Stimulated activated naive CD8-positive, alpha-beta T cell treated with anti-CD3 and anti-CD28 coated beads, Interleukin-15, Interleukin-2, amounts not matched to agents 100 ng/mL and 50 ng/mL, for 24 hours (primary cell): Measurements from ENCODE around the gene SH3BP4.

Source experiments
- H3K27ac Mint-ChIP-seq: one replicate; pipeline ENCODE4 v1.8.0; 2021; ENCODE audit warnings: mild to moderate bottlenecking, mixed read lengths
- H3K27me3 Mint-ChIP-seq: one replicate; pipeline ENCODE4 v1.8.0; 2021; ENCODE audit warnings: mixed read lengths
- H3K36me3 Mint-ChIP-seq: one replicate; pipeline ENCODE4 v1.8.0; 2021; ENCODE audit warnings: low read depth, mixed read lengths
- H3K4me1 Mint-ChIP-seq: one replicate; pipeline ENCODE4 v1.8.0; 2021; ENCODE audit warnings: low read depth, mixed read lengths
- H3K4me3 Mint-ChIP-seq: one replicate; pipeline ENCODE4 v1.8.0; 2021; ENCODE audit warnings: mild to moderate bottlenecking, mixed read lengths
- H3K9me3 Mint-ChIP-seq: one replicate; pipeline ENCODE4 v1.8.0; 2021; ENCODE audit warnings: mixed read lengths

The SH3BP4 gene

DNA sequence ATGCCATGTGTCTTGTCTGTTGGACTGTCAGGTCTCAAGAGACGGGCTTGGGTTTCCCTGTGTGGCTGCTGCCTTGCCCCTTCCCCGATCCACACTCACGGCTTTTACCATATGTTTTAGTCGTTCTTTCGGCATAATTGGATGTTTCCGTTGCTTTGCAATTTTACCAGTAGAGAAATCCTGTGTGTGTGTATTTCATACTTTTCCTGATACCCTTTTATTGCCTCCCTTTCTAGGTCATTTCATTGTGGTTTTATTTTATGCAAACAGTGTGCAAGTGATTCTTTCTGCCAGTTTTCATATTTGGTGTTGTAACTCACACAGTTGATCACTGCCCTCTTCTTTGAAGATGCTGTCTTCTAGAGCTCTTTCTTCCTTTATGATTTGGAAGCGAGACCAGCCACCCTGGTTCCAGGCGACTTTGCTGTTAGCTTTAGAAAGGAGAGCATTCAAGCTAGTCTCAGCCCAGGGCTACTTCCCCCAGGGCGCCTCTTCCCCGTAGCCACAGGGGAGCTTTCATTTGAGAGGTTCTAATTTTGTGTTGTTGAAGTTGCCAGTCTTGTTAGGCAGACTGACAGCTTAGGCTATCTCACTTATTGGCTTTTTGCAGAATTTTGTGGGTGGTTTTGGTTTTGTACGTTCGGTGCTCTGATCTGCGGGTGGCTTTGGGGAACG, 17.0 kb downstream of the SH3BP4 start:
- Mint-ChIP-seq H3K27me3 (peaks cover 16% of the 10 kb centered on the region), H3K9me3 (no peaks in the 10 kb centered on the region), H3K27ac (no peak overlapping the region), H3K4me1 (peaks cover 7% of the 10 kb centered on the region), H3K4me3 (no peak overlapping the region), H3K36me3 (no peaks in the 10 kb centered on the region)

DNA sequence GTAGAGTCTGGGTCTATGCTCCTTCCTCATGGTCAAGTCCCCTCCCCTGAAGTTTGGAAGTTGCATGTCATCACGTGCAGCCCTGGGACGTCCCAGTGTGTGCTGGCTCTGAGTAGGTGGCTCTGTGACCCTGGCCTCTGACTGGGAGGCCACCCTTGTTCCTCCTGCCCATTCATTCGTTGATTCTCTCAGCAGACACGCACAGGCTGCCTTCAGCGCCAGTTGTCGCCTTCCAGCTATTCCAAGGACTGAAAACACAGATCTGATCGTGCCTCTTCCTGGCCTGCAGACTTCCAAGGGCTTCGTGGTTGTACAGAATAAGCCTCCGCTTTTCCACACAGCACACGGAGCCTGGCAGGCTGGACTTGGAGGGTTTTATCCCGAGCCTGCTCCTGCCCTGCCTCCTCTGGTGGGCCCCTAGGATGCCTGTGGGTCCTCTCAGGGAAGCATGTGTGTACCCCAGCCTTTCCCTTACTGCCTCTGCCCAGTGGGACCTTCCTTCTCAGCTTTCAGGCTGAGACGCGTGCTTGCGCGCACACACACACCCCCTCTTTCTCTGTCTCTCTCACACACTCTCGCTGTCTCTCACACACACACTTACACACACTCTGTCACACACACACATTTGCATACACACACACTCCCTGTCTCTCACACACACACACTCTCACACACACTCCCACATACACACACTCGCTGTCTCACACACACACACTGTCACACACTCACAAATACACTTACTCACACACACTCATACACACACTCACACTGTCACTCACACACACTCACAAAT, 17.7 kb downstream of the SH3BP4 start:
- H3K27me3 Mint-ChIP-seq = peaks cover 16% of the 10 kb centered on the region
- no peak overlapping the region for H3K27ac Mint-ChIP-seq
- no peaks in the 10 kb centered on the region for H3K9me3 Mint-ChIP-seq
- H3K36me3 Mint-ChIP-seq = no peaks in the 10 kb centered on the region
- H3K4me3 Mint-ChIP-seq = no peak overlapping the region
- H3K4me1 Mint-ChIP-seq = peaks cover 7% of the 10 kb centered on the region

DNA sequence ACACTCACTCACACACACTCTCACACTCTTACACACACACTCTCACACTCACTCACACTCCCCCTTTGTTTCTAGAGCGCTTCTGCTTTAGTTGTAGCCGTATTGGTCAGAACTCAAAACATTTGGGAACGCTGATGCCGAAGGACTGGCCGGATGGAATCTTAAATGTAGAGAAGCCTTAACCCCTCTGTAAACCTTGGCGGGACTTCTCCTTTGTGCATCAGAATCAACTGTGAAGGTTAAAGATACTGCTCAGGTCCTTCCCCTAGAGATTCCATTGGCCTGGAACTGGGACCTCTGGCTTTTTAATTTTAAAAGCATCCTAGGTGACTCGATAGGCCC, 18.3 kb downstream of the SH3BP4 start:
- Mint-ChIP-seq H3K27ac (no peak overlapping the region), H3K4me1 (peaks cover 7% of the 10 kb centered on the region), H3K4me3 (no peak overlapping the region), H3K27me3 (peaks cover 16% of the 10 kb centered on the region), H3K36me3 (no peaks in the 10 kb centered on the region), H3K9me3 (no peaks in the 10 kb centered on the region)

DNA sequence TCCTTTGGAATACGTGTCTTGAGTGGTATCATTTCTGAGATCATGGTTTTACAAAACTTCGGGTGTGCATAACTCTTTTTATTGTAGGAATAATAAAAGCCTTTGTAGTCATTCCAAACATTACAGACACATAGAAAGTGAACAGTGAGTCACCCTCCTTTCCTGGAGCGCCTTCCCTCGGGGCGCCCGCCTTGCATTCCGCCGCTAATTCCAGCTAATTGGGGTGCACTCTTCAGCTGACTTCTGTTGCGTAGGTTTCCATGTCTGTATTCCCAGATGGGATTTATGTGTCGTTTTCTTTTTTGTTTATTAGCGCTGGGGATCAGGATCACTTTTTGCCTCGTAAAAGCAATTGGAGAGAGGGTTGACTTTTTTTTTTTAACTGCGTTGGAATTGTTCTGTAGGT, 18.7 kb downstream of the SH3BP4 start:
- H3K4me3 Mint-ChIP-seq = no peak overlapping the region
- H3K27ac Mint-ChIP-seq = no peak overlapping the region
- peaks cover 14% of the 10 kb centered on the region for H3K27me3 Mint-ChIP-seq
- H3K4me1 Mint-ChIP-seq = peaks cover 7% of the 10 kb centered on the region
- no peaks in the 10 kb centered on the region for H3K36me3 Mint-ChIP-seq
- no peaks in the 10 kb centered on the region for H3K9me3 Mint-ChIP-seq

DNA sequence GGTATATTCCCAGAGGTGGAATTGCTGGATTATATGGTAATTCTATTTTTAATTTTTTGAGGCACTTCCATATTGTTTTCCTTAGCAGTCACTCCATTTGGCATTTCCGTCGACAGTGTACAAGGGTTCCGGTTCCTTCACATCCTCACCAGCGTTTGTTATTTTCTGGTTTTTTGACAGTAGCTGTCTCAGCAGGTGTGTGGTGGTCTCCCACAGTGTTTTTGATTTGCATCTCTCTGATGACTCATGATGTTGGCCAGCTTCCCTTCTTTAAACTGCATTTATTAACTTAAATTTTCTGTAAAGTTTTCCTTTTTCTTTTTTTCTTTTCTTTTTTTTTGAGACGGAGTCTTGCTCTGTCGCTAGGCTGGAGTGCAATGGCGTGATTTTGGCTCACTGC, 19.7 kb downstream of the SH3BP4 start:
- Mint-ChIP-seq H3K36me3 (no peaks in the 10 kb centered on the region), H3K27me3 (peaks cover 10% of the 10 kb centered on the region), H3K27ac (no peak overlapping the region), H3K9me3 (no peaks in the 10 kb centered on the region), H3K4me3 (no peak overlapping the region), H3K4me1 (peaks cover 7% of the 10 kb centered on the region)

DNA sequence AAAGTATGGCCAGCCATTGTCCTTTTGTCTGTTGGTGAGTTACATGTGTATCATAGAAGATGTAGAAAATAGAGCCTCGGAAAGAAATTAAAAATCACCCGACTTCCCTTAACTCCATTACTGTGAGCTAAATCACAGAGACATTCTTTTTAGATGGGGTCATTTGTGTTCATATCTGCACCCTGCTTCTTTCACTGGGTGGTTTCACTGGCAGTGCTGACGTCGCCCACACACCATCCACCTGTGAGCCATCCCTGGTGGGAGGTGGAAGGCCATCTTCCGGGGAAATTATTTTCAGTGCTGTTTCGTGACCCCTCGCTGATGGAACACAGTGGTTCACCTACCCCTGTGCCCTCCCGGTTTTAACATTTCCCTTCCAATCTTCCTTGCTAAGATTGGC, 21.2 kb downstream of the SH3BP4 start:
- Mint-ChIP-seq H3K4me3 (no peak overlapping the region), H3K4me1 (peaks cover 7% of the 10 kb centered on the region), H3K36me3 (no peaks in the 10 kb centered on the region), H3K27me3 (peaks cover 9% of the 10 kb centered on the region), H3K9me3 (no peaks in the 10 kb centered on the region), H3K27ac (no peak overlapping the region)

DNA sequence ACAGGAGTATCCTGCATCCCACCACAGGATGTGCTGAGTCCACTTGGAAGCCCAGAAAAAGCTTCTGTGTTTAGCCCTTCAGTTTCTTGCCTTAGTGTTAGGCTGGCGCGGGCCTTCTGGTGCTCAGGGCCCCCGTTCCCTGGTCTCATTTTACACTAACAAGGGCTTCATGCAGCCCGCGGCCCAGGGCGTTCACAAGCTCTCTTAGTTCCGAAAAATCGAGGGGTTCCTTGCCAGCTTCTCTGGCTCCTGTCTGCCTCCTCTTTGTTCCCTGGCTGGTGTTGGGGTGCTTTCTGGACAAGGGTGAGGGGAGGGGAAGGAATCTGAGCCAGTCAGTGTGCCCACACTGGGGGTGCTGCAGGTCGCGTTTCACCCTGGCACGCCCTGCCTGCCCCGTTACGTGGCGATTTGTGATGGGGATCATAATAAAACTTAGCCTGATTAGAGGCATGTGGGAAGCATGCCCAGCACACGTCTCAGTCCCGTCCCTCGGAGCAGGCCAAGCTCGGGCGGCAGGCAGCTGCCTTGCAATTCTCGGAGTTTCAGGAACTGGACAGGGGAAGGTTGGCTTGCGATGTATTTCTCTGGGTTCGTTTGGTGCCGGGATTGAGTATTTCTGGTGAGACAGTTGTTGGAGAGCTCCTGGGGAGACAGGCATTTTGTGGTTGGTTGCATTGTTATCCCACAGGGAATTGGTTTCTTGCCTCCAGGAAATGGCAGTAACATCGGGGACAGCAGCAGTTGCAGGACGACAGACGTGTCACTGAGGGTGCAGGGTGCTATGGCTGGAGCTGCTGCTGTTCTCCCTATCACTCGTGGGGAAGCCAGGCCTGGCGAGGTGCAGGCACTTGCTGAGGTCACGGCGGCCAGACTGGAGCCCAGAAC, 22.9 kb downstream of the SH3BP4 start:
- Mint-ChIP-seq H3K9me3 (no peaks in the 10 kb centered on the region), H3K27ac (no peak overlapping the region), H3K36me3 (no peaks in the 10 kb centered on the region), H3K4me1 (no peaks in the 10 kb centered on the region), H3K27me3 (peaks cover 3% of the 10 kb centered on the region), H3K4me3 (no peak overlapping the region)

DNA sequence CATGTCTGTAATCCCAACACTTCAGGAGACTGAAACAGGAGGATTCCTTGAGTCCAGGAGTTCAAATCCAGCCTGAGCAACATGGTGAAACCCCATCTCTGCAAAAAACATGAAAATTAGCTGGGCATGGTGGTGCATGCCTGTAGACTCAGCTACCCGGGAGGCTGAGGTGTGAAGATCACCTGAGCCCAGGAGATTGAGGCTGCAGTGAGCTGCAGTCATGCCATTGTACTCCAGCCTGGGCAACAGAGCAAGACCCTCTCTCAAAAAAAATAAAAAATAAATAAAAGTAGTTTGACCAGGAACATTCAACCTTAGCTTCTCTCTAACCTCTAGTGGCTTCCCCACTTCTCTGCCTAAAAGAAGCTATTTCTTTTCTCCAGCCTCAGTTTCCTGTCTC, 23.8 kb downstream of the SH3BP4 start:
- H3K4me1 Mint-ChIP-seq = no peaks in the 10 kb centered on the region
- no peak overlapping the region for H3K27ac Mint-ChIP-seq
- no peaks in the 10 kb centered on the region for H3K36me3 Mint-ChIP-seq

DNA sequence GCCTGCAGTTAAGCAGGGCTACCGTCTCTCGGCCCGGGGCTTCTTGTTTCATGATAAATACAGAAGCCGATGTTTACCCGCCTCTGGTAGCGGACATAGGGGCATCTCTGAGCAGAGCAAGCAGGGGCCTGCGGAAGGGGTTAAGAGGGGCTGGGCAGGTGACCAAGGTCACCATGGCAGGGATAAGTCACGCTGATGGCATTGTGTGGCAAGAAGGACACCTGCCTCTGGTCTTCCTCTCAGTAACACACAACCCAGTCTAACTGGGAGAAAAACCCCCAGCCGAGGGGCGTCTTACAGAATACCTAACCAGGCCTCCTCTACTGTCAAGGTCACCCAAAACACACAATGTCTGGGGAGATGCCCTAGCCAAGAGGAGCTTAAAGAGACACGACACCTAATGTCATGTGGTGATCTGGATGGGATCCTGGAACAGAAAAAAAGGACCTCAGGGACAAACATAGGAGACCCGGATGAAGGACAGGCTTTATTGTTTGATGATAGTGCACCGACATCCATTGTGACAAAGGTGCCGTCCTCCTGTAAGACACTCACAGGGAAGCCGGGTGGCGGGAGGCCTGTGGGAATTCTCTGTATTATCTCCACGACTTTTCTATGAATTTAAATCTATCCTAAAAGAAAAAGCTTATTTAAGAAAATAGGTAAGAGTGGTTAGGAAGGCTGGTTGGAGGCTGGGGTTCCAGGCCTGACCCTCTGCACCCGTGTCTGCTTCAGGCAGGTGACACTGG, 24.8 kb downstream of the SH3BP4 start:
- no peaks in the 10 kb centered on the region for H3K36me3 Mint-ChIP-seq
- H3K4me1 Mint-ChIP-seq = no peaks in the 10 kb centered on the region
- no peak overlapping the region for H3K27ac Mint-ChIP-seq
- H3K4me3 Mint-ChIP-seq = no peak overlapping the region
- H3K9me3 Mint-ChIP-seq = no peaks in the 10 kb centered on the region
- H3K27me3 Mint-ChIP-seq = peaks cover 3% of the 10 kb centered on the region

More for the DNA sequence above, 23.8 kb downstream of the SH3BP4 start:
- peaks cover 3% of the 10 kb centered on the region for H3K27me3 Mint-ChIP-seq
- no peaks in the 10 kb centered on the region for H3K9me3 Mint-ChIP-seq
- no peak overlapping the region for H3K4me3 Mint-ChIP-seq

DNA sequence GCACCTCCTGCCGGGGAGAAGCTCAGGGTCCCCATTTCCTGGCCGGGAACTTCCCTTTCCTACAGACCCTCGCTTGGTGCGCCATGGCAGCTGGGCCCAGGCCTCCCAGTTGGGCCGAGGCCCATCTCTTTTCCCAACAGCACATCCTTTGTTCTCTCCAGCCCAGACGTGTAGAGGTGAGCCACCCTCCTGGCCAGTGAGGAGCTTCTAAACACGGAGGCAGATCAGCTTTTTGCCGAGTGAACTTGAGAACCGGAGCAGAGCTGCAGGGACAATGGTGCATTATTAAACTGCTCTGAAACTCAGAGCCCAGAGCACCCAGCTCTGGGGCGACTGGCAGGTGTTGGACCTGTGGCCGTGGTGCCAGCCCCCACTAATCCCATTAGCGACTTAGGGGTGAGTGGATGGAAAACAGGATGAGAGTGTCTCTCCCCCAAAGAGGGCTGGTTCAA, 25.4 kb downstream of the SH3BP4 start:
- Mint-ChIP-seq H3K27me3 (peaks cover 3% of the 10 kb centered on the region), H3K36me3 (no peaks in the 10 kb centered on the region), H3K4me3 (no peak overlapping the region), H3K4me1 (no peaks in the 10 kb centered on the region), H3K27ac (no peak overlapping the region), H3K9me3 (no peaks in the 10 kb centered on the region)

DNA sequence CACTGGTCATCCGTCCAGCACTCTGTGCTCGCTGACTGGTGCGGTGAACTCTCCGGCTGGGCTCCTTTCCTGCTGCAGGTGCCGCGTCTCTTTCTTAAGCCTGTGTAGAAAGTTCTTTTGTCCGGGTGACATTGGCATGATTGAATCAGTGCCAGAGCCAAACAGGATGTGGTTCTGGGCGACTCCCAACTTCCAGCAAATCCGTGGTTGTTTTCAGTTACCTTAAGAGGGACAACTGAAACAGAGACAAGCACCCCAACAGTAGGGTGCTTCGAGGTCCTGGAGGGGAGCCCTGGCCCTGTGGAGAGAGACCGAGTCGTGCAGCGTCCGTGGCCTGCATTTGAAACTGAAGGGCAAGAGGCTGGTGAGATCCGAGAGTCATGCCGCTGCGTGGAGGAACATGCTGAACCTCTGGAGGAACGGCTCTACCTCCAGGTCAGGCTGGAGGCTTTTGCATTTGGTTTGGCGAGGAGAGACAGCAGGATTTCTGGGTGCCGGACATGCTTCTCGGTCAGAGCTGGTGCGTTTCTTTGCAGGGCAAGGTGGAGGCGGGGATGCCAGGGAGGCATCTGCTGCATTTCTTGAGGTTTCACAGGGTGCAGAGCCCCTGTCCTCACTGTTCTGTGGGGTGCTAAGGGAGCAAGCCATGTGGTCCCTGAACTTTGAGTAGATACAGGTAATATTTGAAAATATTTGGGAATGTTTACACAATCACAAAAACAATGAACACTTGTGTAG, 26.8 kb downstream of the SH3BP4 start:
- H3K27me3 Mint-ChIP-seq = peaks cover 3% of the 10 kb centered on the region
- H3K36me3 Mint-ChIP-seq = no peaks in the 10 kb centered on the region
- H3K27ac Mint-ChIP-seq = no peak overlapping the region
- H3K4me1 Mint-ChIP-seq = no peaks in the 10 kb centered on the region
- no peak overlapping the region for H3K4me3 Mint-ChIP-seq
- no peaks in the 10 kb centered on the region for H3K9me3 Mint-ChIP-seq

DNA sequence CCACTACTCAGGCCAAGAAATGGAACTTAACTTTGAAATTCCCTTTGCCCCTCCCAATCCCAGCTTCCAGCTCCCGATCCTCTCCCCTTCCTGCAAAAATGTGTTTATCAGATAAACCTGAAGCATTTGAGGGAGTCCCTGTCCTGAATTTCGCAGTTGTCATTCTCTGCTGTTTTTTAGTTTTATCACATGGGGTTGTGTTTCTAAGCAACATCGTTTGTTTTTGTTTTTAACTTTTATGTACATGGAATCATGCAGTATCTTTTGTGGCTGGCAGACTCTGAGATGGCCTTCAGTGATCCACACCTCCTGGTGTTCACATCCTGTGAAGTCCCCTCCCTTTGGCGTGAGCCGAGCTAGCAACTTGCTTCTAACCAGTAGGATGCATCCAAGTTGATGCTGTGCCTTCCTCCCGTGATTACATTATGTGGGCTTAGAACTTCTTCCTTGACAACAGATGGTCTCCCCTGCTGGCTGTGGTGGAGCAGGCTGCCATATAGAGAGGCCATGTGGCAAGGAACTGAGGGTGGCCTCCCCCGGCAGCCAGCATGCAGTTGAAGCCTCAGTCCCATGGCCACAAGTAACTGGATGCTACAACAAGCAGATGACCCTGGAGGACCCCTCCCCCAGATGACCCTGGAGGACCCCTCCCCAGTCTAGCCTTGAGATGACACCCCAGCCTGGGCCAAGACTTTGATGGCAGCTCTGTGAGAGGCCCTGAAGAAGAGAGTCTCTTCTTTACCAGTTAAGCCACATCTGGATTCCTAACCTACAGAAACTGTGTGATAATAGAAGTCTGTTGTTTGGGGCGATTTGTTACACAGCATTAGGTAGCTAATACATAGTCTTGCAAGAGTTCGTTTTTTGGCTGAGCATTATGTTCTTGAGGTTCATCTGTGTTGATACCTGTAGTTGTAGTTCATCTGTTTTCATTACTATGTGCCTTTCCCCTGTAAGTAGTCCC, 27.7 kb downstream of the SH3BP4 start:
- Mint-ChIP-seq H3K9me3 (no peaks in the 10 kb centered on the region), H3K4me3 (no peak overlapping the region), H3K4me1 (no peaks in the 10 kb centered on the region), H3K36me3 (no peaks in the 10 kb centered on the region), H3K27me3 (peaks cover 3% of the 10 kb centered on the region), H3K27ac (no peak overlapping the region)

DNA sequence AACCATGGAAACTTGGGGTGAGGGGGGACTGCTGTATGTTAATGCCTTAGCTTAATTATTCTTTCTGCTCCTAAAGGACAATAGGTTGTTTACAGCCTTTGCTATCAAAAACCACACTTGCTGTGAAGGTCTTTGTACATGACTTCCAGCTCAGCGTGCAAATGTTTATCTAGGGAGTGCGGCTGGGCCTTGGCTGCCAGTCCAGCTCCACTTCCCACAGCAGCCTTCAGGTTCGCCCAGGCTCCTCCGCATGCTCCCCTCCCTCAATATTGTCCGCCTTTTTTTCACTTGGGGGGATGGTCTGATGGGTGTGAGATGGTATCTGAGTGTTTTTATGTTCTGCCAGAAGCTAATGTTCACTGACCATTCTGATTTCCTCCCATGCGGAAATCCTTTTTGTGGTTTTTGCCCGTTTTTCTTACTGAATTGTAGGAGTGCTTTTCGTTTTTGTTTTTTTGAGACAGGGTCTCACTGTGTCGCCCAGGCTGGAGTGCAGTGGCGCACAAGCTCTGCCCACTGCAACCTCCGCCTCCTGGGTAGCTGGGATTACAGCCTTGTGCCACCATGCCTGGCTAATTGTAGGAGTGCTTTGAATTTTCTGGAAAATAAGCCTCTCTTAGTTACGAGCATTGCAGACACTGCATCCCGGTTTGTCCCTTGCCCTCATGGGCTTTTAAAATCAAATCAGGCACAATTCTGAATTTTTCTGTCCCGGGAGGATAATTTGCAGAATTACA, 28.8 kb downstream of the SH3BP4 start:
- H3K36me3 Mint-ChIP-seq = no peaks in the 10 kb centered on the region
- H3K27me3 Mint-ChIP-seq = peaks cover 3% of the 10 kb centered on the region

More for the DNA sequence above, 28.8 kb downstream of the SH3BP4 start:
- no peaks in the 10 kb centered on the region for H3K4me1 Mint-ChIP-seq
- no peak overlapping the region for H3K4me3 Mint-ChIP-seq
- H3K9me3 Mint-ChIP-seq = no peaks in the 10 kb centered on the region
- no peak overlapping the region for H3K27ac Mint-ChIP-seq
